HG03039 (cell line): ENCODE data around the gene UBA52.

ENCODE experiments used
- ATAC-seq: cut with Tn5 transposase; IDR thresholded peaks from one replicate; pipeline ENCODE4 v1.9.1; 2021; ENCODE audit warnings: mild to moderate bottlenecking, moderate library complexity; ENCODE audit not compliant: unreplicated experiment

UBA52 gene

DNA sequence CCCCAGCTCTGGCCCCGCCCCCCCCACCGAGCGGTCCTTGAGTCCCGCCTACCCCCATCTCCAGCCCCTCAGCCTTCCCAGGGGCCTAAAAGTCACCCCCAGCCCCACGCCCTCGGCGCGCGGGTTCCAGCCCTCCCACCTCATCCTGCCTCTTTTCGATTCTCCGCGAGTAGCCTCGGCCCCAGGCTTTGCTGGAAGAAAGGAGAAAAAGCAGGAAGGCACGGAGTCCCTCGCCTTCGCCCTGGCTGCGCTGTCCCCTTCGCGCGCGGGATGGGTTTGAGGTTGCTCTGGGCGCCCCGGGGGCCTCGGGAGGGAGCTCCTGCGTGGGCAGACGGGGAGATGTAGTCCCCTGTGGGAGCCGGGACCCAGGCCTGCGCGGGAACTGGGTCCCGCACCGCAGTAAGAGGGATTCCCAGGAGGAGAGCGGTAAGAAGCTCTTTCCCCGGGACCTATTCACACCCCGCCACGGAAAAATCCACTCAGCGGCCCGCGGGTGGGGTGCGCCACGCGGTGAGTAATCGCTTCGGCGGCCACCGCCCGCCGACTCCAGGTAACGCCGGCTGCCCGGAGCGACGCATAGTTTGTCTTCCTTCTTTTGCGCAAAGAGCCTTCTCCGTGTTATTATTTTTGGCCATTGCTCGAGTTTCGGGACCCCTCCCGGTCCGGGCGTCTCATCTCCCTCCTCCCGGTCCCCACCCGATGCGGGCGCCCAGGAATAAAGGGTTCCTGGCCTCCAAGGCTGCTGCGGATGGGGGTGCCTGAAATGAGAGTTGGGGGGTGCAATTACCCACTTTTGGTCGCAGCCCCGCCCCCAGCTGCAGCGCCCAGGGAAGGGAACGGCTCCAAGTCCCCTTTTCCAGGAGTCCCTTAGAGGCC is 35.8 kb downstream of the UBA52 start:
- ATAC-seq, result no peak

DNA sequence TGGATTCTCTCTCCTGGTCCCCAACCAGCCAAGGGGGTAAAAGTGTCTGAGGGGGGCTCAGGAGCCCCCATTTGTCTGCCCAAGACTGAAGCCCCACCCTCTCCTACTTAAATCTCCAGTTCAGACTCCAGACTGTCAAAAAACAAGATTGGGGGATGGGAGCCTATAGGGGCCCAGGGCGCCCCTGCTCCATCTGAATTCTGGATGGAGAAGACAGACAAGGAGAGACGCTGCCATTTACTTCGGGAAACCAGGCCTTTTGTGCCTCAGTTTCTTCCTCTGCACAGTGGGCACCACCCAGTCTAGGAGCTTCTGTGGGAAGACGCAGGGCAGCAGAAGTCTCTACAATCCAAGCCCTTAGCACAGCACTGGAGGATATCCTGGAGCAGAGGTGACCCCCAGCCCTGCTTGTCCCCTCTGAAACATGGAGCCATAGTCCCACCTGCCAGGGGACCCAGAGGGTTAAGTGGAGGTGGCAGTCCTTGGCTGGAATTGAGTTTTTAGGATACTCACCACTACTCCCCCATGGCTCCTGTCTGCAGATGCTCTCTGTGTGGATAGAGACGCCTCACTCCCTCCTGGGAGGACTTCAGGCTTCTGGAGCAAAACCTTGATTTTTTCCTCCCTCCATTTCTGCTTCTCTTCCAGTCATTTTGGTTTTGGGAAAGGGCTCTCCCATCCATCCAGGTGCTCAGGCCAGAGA is 36.6 kb downstream of the UBA52 start:
- no peak for ATAC-seq

DNA sequence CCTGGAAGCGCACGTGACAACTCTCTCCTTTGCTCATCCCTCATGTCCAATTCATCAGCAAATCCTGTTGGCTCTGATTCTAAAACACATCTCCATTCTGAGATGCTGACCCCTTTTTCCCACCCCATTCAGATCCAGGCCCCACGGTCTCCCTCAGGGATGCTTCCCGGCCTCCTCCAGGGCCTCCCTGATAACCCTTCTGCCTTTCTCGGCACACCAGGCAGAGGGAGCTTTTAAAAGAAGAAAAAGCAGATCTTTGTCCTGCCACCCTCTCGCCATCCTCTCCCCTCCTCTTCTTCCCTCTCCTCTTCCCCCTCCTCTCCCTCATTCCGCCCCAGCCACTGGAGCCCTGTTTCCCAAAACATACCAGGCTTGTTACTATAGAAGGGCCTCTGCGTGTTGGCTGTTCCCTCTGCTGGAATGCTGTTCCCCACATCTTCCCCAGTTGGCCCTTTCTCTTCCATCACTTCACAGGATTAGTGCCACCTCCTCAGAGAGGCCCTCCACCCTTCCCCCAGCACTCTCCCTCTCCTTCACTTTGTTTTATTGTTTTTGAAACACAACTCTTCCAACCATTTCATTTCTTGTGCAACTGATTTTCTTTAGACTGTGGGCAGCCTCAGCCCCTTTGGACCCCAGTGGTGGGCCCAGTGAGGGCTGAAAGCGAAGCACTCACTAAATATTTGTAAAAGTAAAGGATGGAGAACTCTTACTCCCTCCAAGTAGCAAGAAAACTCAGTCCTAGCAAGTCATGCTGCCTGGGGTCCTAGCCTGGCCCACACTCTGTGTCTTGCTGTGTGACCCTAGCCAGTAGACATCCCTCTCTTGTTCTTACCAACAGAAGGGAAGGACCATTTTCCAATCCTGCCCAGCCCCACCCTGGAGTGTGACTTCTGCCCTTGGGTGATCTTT is 37.4 kb downstream of the UBA52 start:
- ATAC-seq, result no peak

DNA sequence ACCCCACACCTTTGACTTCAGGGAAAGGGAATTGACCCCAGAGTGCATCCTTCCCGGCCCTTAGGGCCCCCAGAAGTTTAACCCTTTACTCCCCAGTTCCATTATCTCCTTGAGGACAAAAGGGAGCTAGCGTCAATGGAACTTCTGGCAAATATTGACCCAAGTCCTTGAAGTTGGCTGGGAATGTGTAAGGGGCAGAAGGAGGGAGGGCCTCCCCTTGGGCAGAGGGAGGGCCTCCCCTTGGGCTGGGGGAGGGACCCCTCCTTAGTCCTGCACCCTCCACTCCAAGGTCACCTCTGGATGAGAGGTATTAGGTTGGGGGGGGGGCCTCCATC is 38.0 kb downstream of the UBA52 start:
- no peak for ATAC-seq

DNA sequence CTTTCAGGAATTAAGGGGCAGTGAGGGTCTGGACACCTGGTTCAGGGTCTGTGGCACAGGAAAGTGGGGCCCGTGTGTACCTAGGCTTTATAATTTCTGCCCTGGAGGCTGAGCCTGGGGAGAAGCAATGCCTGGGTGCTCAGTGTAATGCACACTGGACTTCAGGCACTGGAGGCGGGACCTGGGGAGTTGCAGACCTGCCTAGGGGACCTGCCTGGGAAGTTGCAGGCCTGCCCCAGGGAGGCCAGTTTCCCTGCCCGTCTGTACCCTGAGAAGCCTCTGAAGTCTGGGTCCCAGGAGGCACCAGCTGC is 38.5 kb downstream of the UBA52 start:
- no peak for ATAC-seq

DNA sequence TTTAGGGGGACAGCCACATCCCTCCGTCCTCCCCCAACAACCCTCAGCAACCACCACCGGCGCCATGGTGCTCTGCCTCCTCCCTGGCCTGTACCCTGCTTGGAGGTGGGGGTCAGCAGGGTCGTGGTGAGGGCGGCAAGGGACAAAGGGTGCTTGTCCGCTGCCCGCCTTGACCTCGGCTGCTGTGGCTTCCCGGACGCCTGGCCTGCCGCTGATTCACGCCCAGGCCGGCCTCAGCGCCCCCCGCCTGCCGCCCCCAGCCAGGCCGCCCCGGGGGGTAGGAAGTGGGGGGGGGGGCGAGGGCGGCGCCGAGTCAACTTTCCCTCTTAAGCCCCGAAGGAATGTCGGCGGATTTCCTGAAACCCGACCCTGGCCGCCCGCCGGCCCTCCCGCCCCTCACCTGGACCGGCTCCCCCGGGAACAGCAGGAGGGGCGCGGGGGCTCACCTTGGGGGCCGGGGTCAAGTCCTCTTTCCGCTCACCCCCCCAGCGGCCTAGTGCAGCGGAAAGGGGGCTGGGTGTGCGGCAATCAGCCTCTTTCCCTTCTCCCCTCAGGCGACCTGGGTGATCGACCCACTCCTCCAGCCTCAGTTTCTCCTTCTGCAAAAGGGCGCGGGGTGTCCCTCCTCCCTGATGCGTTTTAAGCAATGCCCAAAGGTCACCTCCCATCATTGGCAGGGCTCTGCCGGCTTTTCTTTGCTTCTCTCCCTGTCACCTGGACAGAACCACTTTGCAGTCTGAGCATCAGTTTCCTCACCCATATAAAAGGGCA is 39.1 kb downstream of the UBA52 start:
- ATAC-seq, result no peak

DNA sequence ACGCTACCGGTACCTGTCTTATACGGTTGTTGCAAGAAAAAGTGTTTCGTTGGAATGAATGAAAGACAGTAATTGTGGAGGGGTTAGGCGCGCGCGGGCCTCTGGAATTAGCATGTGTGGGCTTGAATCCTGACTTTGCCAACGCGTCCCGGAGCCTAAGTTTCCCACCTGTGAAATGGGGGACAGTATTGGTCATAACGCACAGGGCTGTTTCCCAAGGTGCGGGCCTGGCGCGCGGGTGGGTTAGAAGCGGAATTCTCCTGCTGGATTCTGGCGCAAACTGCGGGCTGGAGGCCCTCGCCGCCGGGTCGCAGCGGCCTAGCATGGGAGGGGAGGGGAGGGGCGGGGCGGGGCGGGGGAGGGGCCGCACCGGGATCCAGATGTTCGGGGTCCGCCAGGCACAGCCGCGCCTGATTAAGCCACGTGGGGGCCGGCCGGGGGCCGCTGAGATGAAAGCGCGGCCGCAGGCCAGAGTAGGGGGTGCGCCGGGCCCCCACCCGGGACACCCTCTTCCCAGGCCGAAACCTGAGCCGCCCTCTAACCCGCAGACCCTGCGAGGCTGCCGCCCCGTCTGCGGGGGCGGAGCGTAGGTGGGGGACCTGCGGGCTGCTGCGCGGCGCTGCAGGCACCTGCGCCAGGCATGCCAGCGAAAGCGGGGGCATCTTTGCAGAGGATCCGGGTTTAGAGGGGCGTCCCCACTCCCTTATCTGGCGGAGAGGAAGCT is 39.8 kb downstream of the UBA52 start:
- no peak for ATAC-seq

DNA sequence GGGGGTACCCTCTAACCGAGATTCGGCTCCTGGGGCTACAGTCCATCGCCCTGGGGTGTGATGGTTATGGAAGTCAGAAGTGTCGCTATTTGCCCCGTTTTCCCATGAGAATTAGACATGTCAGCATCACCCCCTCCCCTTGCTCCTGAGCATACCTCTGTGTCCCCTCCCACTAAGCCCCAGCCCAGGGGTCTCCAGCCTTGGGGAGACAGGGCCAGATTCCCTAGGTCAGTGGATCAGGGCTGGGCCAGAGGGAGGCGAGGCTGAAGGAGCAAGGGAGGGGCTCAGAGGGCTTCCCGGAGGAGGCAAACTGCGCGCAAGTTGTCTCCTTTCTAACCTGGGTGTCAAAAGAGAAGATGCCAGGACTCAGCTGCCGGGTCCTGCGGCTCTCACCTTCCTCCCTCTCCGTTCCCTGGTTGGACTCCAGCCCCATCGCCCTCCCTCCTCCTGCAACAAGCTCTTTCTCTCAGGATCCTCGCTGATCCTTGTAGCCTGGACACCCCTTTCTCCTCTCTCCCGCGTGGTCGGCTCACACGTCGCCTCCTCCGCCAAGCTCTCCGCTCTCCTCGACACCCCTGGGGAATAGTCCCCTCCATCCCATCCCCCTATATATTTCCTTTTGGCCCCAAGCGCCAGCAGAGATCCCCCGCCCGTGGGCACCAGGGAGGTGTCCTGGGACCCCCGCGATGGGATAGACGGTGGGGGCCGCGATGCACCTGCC is 40.6 kb downstream of the UBA52 start:
- ATAC-seq, result no peak

DNA sequence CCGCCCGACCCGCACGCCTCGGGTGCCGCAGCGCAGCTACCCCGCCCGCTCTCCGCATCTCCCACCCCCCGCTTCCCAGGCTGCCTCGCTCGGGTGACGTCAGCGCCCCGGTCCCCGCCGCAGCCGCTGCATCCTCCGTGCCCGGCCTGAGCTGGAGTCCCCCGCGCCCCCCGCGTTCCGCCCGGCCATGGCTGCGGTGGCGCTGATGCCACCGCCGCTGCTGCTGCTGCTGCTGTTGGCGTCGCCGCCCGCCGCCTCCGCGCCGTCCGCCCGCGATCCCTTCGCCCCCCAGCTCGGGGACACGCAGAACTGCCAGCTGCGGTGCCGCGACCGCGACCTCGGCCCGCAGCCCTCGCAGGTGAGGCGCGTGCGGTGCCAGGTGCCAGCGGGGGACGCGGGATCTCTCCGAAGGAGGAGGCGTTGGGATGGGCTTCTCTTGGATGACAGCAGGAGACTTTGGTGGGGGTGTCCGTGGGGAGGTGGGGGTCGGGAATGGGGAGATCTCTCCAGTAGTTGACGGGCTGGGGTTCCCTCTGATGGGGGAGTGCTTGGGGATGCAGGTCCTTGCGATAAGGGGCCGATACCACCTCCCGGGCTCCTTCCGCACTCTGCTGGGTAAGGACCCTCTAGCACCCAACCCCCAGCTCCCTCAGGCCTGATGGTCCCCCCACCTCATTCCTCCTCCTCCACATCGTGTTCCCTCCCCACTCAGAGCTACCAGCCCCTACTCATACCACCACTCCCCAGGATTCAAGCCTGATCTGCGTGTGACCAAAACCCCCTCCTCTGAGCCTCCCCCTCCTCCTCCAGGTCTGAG is 41.3 kb downstream of the UBA52 start, which contains the start of gene TMEM59L:
Gene TMEM59L (plus strand): TSS at position 99 of the 817 bp plus-strand sequence. CDS start 89 bp downstream, at position 188.
- no peak for ATAC-seq

DNA sequence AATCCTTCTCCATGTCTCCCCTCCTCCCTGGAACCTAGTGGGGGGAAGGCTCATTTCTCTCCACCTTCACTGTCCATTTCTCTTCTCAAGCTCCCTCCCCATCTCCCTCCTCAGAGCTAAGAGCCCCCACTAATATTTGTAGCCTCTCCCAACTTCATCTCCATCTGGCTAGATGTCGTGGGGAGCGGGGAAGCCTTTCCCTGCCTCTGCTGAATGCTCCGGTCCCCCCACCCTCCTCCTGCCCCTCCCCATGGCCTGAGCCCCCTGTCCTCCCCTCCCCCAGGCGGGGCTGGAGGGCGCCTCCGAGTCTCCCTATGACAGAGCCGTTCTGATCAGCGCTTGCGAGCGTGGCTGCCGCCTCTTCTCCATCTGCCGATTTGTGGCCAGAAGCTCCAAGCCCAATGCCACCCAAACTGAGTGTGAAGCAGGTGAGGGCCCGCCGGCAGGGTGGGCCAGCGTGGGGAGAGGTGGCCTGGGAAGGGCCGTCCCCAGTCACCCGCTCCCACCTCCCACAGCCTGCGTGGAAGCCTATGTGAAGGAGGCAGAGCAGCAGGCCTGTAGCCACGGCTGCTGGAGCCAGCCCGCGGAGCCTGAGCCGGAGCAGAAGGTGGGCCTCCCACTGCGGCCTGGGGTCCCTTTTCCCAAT is 42.1 kb downstream of the UBA52 start:
- no peak for ATAC-seq

DNA sequence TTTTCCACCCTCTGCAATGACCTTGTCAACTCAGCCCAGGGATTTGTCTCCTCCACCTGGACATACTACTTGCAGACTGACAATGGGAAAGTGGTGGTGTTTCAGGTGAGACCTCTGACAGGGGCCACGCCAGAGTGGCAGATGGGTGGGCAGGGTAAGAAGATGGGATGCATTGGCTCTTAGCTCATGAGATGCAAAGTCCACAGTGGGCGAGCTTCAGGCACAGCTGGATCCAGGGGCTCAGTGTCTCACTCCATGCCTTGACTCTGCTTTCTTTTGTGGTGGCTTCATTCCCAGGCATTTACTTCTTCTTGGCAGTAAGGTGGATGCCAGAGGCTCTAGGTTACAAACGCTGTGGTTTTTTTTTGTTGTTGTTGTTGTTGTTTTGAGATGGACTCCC is 44.4 kb downstream of the UBA52 start:
- ATAC-seq, result no peak

DNA sequence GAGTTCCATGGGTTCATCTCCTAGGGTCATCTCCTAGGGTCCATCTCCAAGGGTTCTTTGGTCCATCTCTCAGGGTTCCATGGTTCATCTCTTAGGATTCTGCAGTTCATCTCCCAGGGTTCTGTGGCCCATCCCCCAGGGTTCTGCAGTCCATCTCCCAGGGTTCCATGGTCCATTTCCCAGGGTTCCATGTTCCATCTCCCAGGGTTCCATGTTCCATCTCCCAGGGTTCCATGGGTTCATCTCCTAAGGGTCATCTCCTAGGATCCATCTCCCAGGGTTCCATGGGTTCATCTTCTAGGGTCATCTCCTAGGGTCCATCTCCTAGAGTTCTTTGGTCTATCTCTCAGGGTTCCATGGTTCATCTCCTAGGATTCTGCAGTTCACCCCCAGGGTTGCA is 45.9 kb downstream of the UBA52 start:
- ATAC-seq, result no peak

DNA sequence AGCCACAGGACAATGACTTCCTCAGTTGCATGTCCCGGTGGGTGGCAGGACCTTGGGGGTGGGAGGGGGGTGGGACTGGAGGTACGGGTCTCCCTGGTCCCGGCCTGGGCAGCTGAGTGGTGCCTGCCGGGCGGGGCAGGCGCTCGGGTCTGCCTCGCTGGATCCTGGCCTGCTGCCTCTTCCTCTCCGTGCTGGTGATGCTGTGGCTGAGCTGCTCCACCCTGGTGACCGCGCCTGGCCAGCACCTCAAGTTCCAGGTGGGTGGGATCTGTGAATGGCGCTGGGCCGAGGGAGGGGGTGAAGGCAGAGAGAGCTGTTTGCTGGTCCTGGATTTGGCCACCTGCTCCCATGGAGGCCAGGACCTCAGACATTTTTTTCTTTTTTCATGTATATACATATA is 46.6 kb downstream of the UBA52 start:
- no peak for ATAC-seq

DNA sequence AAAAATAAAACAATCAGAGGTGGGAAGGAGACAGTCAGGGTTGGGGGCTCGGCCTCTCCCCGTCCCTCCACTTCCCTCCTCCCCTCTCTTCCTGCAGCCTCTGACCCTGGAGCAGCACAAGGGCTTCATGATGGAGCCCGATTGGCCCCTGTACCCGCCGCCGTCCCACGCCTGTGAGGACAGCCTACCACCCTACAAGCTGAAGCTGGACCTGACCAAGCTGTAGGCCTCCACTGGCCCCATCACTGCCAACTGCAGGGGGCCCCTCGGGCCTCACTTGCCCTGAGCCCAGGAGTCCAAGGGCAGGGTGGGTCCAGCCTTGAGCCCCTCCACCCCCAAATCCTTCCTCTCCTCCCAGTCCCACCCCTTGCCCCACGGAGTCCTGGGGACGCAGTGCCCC is 48.7 kb downstream of the UBA52 start:
- ATAC-seq, result no peak

DNA sequence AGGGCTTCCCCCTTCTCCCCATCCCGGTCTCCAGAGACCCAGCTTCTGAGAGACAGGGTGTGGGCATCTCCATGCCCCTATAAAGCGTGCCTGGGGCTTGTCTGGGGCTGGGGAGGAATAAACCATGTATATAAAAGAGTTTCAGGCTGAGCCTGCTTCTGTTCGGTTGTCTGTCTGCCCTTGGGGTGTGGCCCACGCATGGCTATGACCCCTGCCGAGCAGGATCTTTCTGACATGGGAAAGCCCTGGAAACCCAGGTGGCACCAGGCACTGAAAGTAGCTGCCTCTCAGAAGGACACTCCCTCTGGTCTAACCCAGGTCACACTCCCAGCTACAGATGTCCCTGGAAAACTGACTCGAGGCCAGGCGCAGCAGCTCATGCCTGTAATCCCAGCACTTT is 49.2 kb downstream of the UBA52 start:
- ATAC-seq, result no peak

DNA sequence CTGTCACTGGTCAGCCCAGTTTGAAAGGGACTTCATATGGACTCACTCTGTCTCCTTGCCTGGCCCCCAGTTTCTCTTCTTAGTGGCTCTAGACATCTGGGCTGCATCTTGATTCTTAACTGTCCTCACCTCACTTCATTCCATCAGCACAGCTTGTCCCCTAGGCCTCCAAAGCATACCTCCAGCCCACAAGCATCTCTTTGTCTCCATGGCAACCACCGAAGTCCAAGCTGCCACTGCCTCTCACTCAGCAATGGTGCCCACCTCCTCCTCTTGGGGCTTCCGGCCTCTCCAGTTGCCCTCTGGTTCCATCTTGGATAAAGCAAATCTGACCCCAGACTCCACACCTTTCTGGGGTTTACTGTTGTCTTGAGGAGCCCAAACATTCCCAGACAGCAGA is 55.2 kb downstream of the UBA52 start:
- no peak for ATAC-seq
